ENCODE measurements around the gene WFDC8.

DNA sequence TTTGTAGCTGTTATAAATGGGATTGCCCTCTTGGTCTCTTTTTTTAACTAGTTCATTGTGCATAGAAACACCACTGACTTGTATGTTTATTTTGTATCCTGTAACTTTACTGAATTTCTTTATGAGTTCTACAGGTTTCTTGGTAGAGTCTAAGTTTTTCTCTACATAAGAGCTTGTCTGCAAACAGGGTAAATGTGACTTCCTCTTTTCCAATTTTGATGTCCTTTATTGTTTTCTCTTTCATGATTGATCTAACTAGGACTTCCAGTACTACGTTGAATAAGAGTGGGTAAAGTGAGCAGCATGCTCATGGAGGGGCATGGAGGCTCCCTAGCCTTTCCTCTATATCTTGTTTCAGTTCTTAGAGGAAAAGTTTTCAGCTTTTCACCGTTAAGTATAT is 47.5 kb upstream of the WFDC8 start:
- TF ChIP-seq SP1 (IDR thresholded peaks at IDR 0.05) (no peak), SP1 (CRISPR knock-in tag; IDR thresholded peaks at IDR 0.05) (no peak), PLRG1 (conservative IDR thresholded peaks at IDR 0.05) (no peak), EZH2 (conservative IDR thresholded peaks at IDR 0.05; ENCODE audit: low read depth, low read length) (no peak), XBP1 (CRISPR knock-in tag; IDR thresholded peaks at IDR 0.05) (no peak), RAD21 (CRISPR knock-in tag; IDR thresholded peaks at IDR 0.05) (no peak), NFE2 (CRISPR knock-in tag; IDR thresholded peaks at IDR 0.05) (no peak), PITX1 (CRISPR knock-in tag; IDR thresholded peaks at IDR 0.05) (no peak), ZNF660 (CRISPR knock-in tag; IDR thresholded peaks at IDR 0.05; ENCODE audit: borderline replicate concordance, low read depth) (no peak)
- TF ChIP-seq, protein P1, sequence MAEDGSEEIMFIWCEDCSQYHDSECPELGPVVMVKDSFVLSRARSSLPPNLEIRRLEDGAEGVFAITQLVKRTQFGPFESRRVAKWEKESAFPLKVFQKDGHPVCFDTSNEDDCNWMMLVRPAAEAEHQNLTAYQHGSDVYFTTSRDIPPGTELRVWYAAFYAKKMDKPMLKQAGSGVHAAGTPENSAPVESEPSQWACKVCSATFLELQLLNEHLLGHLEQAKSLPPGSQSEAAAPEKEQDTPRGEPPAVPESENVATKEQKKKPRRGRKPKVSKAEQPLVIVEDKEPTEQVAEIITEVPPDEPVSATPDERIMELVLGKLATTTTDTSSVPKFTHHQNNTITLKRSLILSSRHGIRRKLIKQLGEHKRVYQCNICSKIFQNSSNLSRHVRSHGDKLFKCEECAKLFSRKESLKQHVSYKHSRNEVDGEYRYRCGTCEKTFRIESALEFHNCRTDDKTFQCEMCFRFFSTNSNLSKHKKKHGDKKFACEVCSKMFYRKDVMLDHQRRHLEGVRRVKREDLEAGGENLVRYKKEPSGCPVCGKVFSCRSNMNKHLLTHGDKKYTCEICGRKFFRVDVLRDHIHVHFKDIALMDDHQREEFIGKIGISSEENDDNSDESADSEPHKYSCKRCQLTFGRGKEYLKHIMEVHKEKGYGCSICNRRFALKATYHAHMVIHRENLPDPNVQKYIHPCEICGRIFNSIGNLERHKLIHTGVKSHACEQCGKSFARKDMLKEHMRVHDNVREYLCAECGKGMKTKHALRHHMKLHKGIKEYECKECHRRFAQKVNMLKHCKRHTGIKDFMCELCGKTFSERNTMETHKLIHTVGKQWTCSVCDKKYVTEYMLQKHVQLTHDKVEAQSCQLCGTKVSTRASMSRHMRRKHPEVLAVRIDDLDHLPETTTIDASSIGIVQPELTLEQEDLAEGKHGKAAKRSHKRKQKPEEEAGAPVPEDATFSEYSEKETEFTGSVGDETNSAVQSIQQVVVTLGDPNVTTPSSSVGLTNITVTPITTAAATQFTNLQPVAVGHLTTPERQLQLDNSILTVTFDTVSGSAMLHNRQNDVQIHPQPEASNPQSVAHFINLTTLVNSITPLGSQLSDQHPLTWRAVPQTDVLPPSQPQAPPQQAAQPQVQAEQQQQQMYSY (CRISPR knock-in tag; IDR thresholded peaks at IDR 0.05) = no peak
- TF ChIP-seq, protein P2, sequence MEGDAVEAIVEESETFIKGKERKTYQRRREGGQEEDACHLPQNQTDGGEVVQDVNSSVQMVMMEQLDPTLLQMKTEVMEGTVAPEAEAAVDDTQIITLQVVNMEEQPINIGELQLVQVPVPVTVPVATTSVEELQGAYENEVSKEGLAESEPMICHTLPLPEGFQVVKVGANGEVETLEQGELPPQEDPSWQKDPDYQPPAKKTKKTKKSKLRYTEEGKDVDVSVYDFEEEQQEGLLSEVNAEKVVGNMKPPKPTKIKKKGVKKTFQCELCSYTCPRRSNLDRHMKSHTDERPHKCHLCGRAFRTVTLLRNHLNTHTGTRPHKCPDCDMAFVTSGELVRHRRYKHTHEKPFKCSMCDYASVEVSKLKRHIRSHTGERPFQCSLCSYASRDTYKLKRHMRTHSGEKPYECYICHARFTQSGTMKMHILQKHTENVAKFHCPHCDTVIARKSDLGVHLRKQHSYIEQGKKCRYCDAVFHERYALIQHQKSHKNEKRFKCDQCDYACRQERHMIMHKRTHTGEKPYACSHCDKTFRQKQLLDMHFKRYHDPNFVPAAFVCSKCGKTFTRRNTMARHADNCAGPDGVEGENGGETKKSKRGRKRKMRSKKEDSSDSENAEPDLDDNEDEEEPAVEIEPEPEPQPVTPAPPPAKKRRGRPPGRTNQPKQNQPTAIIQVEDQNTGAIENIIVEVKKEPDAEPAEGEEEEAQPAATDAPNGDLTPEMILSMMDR (CRISPR knock-in tag; IDR thresholded peaks at IDR 0.05) = no peak
- TF ChIP-seq, protein P3, sequence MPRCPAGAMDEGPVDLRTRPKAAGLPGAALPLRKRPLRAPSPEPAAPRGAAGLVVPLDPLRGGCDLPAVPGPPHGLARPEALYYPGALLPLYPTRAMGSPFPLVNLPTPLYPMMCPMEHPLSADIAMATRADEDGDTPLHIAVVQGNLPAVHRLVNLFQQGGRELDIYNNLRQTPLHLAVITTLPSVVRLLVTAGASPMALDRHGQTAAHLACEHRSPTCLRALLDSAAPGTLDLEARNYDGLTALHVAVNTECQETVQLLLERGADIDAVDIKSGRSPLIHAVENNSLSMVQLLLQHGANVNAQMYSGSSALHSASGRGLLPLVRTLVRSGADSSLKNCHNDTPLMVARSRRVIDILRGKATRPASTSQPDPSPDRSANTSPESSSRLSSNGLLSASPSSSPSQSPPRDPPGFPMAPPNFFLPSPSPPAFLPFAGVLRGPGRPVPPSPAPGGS (CRISPR knock-in tag; IDR thresholded peaks at IDR 0.05) = no peak
